GM23248 (cell line): ENCODE data around the gene KLHDC8A. TPM values are rescaled to one million over a fixed set of nuclear protein-coding genes. Genes with fewer than 3 reads are reported as not detected.

Experiments
- DNase-seq: peaks from one replicate; pipeline ENCODE4 v3.0.0-alpha.2; 2015
- H2AFZ ChIP-seq: fragments of 200-600 bp; sonication (generic); 2 replicates; pipeline ENCODE4 v1.6.1; 2016; ENCODE audit warnings: antibody characterized with exemption
- H3F3A ChIP-seq: fragments of 200-600 bp; sonication (generic); 2 replicates; pipeline ENCODE4 v1.6.1; 2016; ENCODE audit warnings: mild to moderate bottlenecking, antibody characterized with exemption, mixed run types; ENCODE audit not compliant: insufficient read depth
- H3K27ac ChIP-seq: fragments of 200-600 bp; sonication (generic); 2 replicates; pipeline ENCODE4 v1.5.1; 2016; ENCODE audit warnings: mild to moderate bottlenecking
- H3K27me3 ChIP-seq: fragments of 200-600 bp; sonication (generic); replicated peaks from 2 replicates; pipeline ENCODE4 v1.6.1; 2016; ENCODE audit warnings: mild to moderate bottlenecking; ENCODE audit not compliant: insufficient read depth
- H3K36me3 ChIP-seq: fragments of 200-600 bp; sonication (generic); 2 replicates; pipeline ENCODE4 v1.6.1; 2016; ENCODE audit warnings: low read depth, mild to moderate bottlenecking
- H3K4me1 ChIP-seq: fragments of 200-600 bp; sonication (generic); 2 replicates; pipeline ENCODE4 v1.6.1; 2016; ENCODE audit warnings: mild to moderate bottlenecking; ENCODE audit not compliant: insufficient read depth
- H3K4me2 ChIP-seq: fragments of 200-600 bp; sonication (generic); one replicate; pipeline ENCODE4 v1.6.1; 2016; ENCODE audit warnings: mild to moderate bottlenecking; ENCODE audit not compliant: unreplicated experiment
- H3K4me3 ChIP-seq: fragments of 200-600 bp; sonication (generic); 2 replicates; pipeline ENCODE4 v1.5.1; 2016; ENCODE audit warnings: mild to moderate bottlenecking
- H3K79me2 ChIP-seq: fragments of 200-600 bp; sonication (generic); 2 replicates; pipeline ENCODE4 v1.6.1; 2016; ENCODE audit warnings: mild to moderate bottlenecking; ENCODE audit not compliant: insufficient read depth
- H3K9ac ChIP-seq: fragments of 200-600 bp; sonication (generic); 2 replicates; pipeline ENCODE4 v1.6.1; 2016; ENCODE audit warnings: mild to moderate bottlenecking
- H3K9me2 ChIP-seq: fragments of 200-600 bp; sonication (generic); 2 replicates; pipeline ENCODE4 v1.6.1; 2016; ENCODE audit warnings: mixed run types, mild to moderate bottlenecking, moderate library complexity; ENCODE audit not compliant: insufficient read depth
- H3K9me3 ChIP-seq: fragments of 200-600 bp; sonication (generic); one replicate; pipeline ENCODE4 v1.6.1; 2017; ENCODE audit warnings: low read depth
- H4K20me1 ChIP-seq: fragments of 200-600 bp; sonication (generic); 2 replicates; pipeline ENCODE4 v1.6.0; 2016; ENCODE audit not compliant: insufficient read depth
- EZH2 ChIP-seq: fragments of 200-600 bp; sonication (generic); IDR thresholded peaks from 2 replicates; pipeline ENCODE4 v1.6.1; 2018; ENCODE audit warnings: antibody characterized with exemption, mild to moderate bottlenecking; ENCODE audit not compliant: insufficient read depth, poor library complexity, severe bottlenecking
- EZH2phosphoT487 ChIP-seq: fragments of 200-600 bp; sonication (generic); IDR thresholded peaks from 2 replicates; pipeline ENCODE4 v1.6.1; 2018; ENCODE audit warnings: antibody characterized with exemption, moderate library complexity, mild to moderate bottlenecking, low read depth; ENCODE audit not compliant: insufficient read depth
- WGBS, 2 experiments: methylation state at CpG; one replicate each; pipeline ENCODE4 v1.1.6; 2015 to 2017; ENCODE audit warnings: low lambda C conversion rate in 2 of 2, low coverage in 1 of 2; ENCODE audit errors: missing lambda C conversion rate in 2 of 2; 5-methylcytosine and 5-hydroxymethylcytosine counted together
- in situ Hi-C: fragments of 300-500 bp; cut with MboI; formaldehyde crosslinking; loops from 2 replicates; pipeline ENCODE4 v1.15.0; 2020
- polyA plus RNA-seq: library from polyadenylated mRNA; unstranded; fragments of >200 nt; fragmentation: Nextera tagmentation; extraction: Ambion mirVana; gene quantifications from 2 replicates; pipeline ENCODE4 v1.2.1, GENCODE V29; 2016
- small RNA-seq: library from RNA; depleted of rRNA; stranded (forward); fragments of <200 nt; gene quantifications from one replicate; pipeline ENCODE3, GENCODE V24; 2014; ENCODE audit warnings: low read depth, low replicate concordance
- total RNA-seq: library from RNA; depleted of rRNA; stranded (reverse); fragments of >200 nt; shearing (Covaris generic); gene quantifications from 2 replicates; pipeline ENCODE4 v1.2.3, GENCODE V29; 2014; rRNA removed

Gene KLHDC8A
- total and polyA plus RNA-seq, 2 experiments from 2014 or later, result not detected

DNA sequence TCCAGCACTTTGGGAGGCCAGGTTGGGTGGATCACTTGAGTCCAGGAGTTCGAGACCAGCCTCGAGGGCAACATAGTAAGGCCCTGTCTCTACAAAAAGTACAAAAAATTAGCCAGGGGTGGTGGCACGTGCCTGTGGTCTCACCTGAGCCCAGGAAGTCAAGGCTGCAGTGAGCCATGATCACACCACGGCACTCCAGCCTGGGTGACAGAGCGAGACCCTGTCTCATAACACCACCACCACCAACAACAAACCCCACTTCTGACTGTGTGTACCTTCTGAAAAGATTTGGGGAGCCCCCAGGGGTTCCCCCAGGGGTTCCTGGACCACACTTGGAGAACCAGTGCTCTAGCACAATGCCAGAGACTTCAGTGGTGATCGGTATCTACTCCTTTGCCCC is 65.1 kb downstream of the KLHDC8A start:
- TF ChIP-seq EZH2phosphoT487, result no peak
- no peak for TF ChIP-seq EZH2
- Histone ChIP-seq H3K79me2 (no peaks in the 10 kb centered on the region), H3K36me3 (no peaks in the 10 kb centered on the region), H3F3A (peaks cover 25% of the 10 kb centered on the region; the same call in 1 of the 2 replicates), H3K4me1 (peaks cover 42% of the 10 kb centered on the region), H3K9me3 (no peaks in the 10 kb centered on the region), H3K27me3 (no peaks in the 10 kb centered on the region), H3K4me3 (no peak overlapping the region), H3K9ac (no peak overlapping the region), H3K27ac (no peak overlapping the region), H3K4me2 (no peak overlapping the region), H4K20me1 (no peaks in the 10 kb centered on the region), H2AFZ (no peak overlapping the region), H3K9me2 (no peaks in the 10 kb centered on the region)
- in situ Hi-C loops, result no loop called here
- no peak for DNase-seq
- 92 to 93% methylated on average over 6 of the region's 6 CpGs for WGBS, 2 experiments

DNA sequence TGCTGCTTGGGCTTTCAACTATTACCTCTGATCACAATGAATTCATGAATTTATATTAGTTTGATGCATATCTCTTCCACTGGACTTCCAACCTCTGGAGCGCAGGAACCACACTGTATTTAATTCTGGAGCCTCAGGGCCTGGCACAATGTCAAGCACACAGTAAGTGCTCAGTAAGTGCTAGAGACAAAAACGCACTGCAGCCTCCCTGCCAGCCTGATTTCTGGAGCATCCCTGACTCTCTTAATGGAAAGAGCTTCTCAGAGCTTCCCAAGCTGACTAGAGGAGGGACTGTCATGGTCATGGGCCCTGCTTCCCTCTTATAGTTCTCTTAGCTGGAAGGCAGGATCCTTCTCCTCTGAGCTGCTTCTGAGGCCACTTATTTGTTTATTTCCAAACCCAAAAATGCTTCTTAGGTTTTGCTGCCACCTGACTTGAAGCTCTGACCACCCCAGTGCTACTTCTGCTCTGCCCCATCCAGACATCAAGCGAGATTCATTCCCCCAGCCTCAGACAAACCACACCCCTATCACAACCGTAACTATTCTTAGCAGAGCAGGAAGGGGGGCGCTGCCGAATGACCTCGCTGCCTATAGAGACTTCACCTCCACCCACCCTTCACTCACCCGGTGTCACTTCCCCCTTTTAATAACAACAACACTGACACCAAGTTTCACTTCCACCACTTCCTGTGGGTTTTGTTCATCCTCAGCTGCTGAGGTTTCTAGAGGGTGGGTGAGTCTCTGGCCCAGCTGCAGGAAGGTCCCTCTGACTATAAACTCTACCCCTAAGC is 68.8 kb downstream of the KLHDC8A start:
- H3K9me2 ChIP-seq, result no peaks in the 10 kb centered on the region
- H4K20me1 ChIP-seq, result no peaks in the 10 kb centered on the region
- peaks cover 27% of the 10 kb centered on the region for H3F3A ChIP-seq
- peaks cover 49% of the 10 kb centered on the region for H3K4me1 ChIP-seq
- H3K4me3 ChIP-seq, result no peak overlapping the region
- H3K9me3 ChIP-seq, result no peaks in the 10 kb centered on the region
- no peak for DNase-seq
- H3K27me3 ChIP-seq, result no peaks in the 10 kb centered on the region
- H3K27ac ChIP-seq, result no peak overlapping the region
- H3K4me2 ChIP-seq, result no peak overlapping the region
- H3K9ac ChIP-seq, result no peak overlapping the region
- H3K79me2 ChIP-seq, result no peaks in the 10 kb centered on the region
- in situ Hi-C loops, result no loop called here
- 73 to 74% methylated on average over 8 of the region's 8 CpGs for WGBS, 2 experiments
- H3K36me3 ChIP-seq, result no peaks in the 10 kb centered on the region
- peak overlapping the region; percentile 52 for H2AFZ ChIP-seq
- TF ChIP-seq EZH2 (no peak), EZH2phosphoT487 (no peak)

DNA sequence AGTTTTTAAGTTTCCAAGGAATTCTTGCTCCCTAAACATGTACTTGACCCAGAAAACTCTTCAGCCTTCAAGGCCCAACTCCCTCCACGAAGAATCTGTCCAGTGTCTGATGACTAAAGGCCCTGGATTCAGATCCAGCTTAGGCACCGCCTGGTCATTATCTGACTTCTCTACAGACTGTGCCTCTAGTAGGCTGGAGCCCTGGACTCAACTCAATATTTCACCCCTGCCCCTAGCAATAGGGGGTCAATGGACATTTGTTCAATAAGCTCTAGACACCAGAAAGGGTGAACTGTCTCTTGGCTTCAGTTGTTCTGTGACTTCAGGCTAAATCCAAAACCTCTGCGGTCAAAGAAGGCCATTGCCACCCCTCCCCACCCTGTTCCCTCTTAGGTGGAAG is 69.6 kb downstream of the KLHDC8A start:
- no peaks in the 10 kb centered on the region for H4K20me1 ChIP-seq
- H3K9ac ChIP-seq, result no peak overlapping the region
- H3K4me2 ChIP-seq, result no peak overlapping the region
- no peaks in the 10 kb centered on the region for H3K27me3 ChIP-seq
- no peak overlapping the region for H3K27ac ChIP-seq
- in situ Hi-C loops, result no loop called here
- no peaks in the 10 kb centered on the region for H3K79me2 ChIP-seq
- WGBS, 2 experiments, result 89 to 92% methylated on average over 3 of the region's 3 CpGs
- TF ChIP-seq EZH2, result no peak
- no peak for TF ChIP-seq EZH2phosphoT487
- peak; percentile 28 for DNase-seq
- no peaks in the 10 kb centered on the region for H3K9me2 ChIP-seq
- no peak overlapping the region for H2AFZ ChIP-seq
- no peaks in the 10 kb centered on the region for H3K9me3 ChIP-seq
- H3K36me3 ChIP-seq, result no peaks in the 10 kb centered on the region
- H3K4me1 ChIP-seq, result peaks cover 49% of the 10 kb centered on the region
- H3K4me3 ChIP-seq, result no peak overlapping the region
- H3F3A ChIP-seq, result peaks cover 27% of the 10 kb centered on the region

DNA sequence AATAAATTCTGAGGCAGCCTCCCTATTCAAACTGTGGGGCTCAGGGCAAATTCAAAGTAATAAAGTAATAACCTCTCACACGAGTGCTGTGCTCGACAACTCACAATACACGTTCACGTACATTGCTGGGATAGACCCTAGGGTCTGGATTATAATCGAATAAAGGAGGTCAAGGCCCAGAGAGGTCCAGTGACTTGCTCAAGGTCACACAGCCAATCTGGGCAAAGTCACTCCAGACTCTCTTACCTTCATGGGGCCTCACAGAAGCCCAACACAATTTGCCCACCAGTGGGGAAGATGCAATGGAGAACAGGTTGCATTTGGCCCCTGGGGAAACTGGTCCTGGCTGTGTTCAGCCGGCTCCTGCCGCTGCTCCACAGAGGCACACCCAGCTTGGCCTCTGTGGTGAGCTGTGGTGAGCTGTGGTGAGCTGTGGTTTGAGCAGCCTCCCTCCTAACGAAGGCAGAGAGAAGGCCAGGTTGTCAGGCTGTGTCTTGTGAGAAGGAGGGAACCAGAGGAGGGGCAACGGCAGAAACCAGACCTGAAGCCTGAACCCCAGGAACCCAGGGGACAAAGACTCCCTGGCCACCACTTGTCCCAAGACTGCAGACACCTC is 70.3 kb downstream of the KLHDC8A start:
- in situ Hi-C loops, result no loop called here
- no peak for TF ChIP-seq EZH2phosphoT487
- no peak for TF ChIP-seq EZH2
- no peak for DNase-seq

More for the DNA sequence above, 70.3 kb downstream of the KLHDC8A start:
- peaks cover 27% of the 10 kb centered on the region for H3F3A ChIP-seq
- no peaks in the 10 kb centered on the region for H3K9me2 ChIP-seq
- H3K4me2 ChIP-seq, result peak overlapping the region; percentile 16
- no peaks in the 10 kb centered on the region for H3K79me2 ChIP-seq
- no peak overlapping the region for H3K27ac ChIP-seq
- no peaks in the 10 kb centered on the region for H3K36me3 ChIP-seq
- no peaks in the 10 kb centered on the region for H4K20me1 ChIP-seq
- no peaks in the 10 kb centered on the region for H3K9me3 ChIP-seq
- WGBS, 2 experiments, result 92 to 96% methylated on average over 9 of the region's 9 CpGs
- no peak overlapping the region for H3K9ac ChIP-seq
- H3K4me1 ChIP-seq, result peaks cover 49% of the 10 kb centered on the region
- peak overlapping the region; percentile 62 for H2AFZ ChIP-seq
- no peaks in the 10 kb centered on the region for H3K27me3 ChIP-seq
- no peak overlapping the region for H3K4me3 ChIP-seq

Small RNAs within 50 kb of the gene (small RNA-seq; reads per million reads assigned to genes)
- not detected for gene SNRPGP10

Other genes starting within 250 kb of the KLHDC8A start
- gene RBBP5, start 234.9 kb downstream of the KLHDC8A start, total RNA-seq, result 14.3 and 30.2 TPM in 2 replicates
- gene RBBP5, start 234.9 kb downstream of the KLHDC8A start, polyA plus RNA-seq, result 13.6 and 14.7 TPM in 2 replicates
- 11.3 and 12.1 TPM in 2 replicates for gene DSTYK, start 145.2 kb downstream of the KLHDC8A start, total RNA-seq
- gene DSTYK, start 145.2 kb downstream of the KLHDC8A start, polyA plus RNA-seq, result 9.8 and 10.6 TPM in 2 replicates
- 1.7 and 2.7 TPM in 2 replicates for gene TMCC2, start 129.0 kb downstream of the KLHDC8A start, total RNA-seq
- gene TMCC2, start 129.0 kb downstream of the KLHDC8A start, polyA plus RNA-seq, result 0.39 and 0.63 TPM in 2 replicates
- 3.0 and 4.4 TPM in 2 replicates for gene NUAK2, start 35.2 kb downstream of the KLHDC8A start, total RNA-seq
- gene NUAK2, start 35.2 kb downstream of the KLHDC8A start, polyA plus RNA-seq, result 3.7 and 3.8 TPM in 2 replicates
- not detected in 2 replicates for gene LEMD1, start 65.1 kb upstream of the KLHDC8A start, total RNA-seq
- gene LEMD1, start 65.1 kb upstream of the KLHDC8A start, polyA plus RNA-seq, result not detected in 2 replicates
- not detected in 2 replicates for gene BLACAT1, start 99.1 kb upstream of the KLHDC8A start, total RNA-seq
- gene BLACAT1, start 99.1 kb upstream of the KLHDC8A start, polyA plus RNA-seq, result not detected in 2 replicates
- gene CDK18, start 147.7 kb upstream of the KLHDC8A start, total RNA-seq, result not detected in 2 replicates
- gene CDK18, start 147.7 kb upstream of the KLHDC8A start, polyA plus RNA-seq, result not detected in 2 replicates